Hematopoietic multipotent progenitor cell treated with erythropoietin and hydrocortisone succinate and interleukin-3 and kit ligand, for 17 days (in vitro differentiated cells): ENCODE measurements around the gene MPZL1.

Source experiments
- DNase-seq: peaks from one replicate; pipeline ENCODE4 v3.0.0-alpha.2; 2015; ENCODE audit warnings: low spot score

Gene MPZL1

DNA sequence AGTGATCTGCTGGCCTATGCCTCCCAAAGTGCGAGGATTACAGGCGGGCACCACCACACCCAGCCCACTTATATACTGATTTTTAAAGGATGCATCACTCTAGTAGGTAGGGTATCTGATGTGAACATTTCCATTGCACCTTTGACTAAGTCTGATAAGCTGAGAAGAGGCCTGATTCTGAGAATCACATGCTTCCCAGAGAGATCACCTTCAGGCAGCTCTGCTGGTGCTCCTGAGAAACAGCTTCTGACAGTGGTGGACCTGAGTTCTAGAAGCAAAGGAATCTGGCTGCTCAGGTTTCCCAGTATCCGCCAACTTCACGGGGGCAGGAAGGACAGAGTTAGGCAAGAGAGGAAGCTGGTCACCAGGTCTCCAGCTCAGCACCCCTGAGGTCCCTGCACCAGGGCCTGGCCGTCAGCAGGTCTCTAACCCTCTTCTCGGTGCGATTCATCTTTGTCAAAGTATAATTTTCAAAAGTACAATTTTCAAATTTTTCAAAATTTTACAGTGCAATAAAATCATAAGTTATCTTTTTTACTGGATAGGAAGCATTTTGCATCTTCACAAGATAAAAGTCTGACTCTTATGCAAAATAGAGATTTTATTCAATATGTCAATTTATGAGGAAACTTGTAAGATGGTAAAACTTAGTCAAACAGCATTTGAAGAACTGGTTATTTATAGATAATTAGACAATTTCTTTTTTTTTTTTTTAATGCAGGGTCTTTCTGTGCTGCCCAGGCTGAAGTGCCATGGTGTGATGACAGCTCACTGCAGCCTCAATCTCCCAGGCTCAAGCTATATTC lies 25.8 kb upstream of the MPZL1 start:
- DNase-seq = no peak

DNA sequence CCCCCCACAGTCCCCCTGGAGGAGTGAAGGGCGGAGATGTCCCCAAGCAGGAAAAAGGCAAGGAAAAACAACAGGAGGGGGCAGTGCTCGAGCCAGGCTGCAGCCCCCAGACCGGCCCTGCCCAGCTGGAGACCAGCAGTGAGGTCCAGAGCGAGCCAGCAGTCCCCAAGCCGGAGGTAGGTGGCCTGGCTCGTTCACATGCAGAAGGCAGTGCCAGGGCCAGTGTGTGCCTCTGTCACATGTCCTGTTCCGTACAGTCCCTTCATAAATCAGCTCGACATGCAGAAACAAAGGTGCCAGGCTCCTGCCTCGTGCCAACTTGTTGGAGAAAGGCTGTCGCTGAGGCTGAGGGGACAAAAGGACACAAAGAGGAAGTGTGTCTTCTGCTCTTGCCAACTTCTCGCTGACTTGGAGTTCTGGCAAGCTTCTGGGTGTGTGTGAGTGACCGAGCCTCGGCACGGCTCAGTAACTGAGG lies 24.1 kb upstream of the MPZL1 start:
- DNase-seq = no peak

DNA sequence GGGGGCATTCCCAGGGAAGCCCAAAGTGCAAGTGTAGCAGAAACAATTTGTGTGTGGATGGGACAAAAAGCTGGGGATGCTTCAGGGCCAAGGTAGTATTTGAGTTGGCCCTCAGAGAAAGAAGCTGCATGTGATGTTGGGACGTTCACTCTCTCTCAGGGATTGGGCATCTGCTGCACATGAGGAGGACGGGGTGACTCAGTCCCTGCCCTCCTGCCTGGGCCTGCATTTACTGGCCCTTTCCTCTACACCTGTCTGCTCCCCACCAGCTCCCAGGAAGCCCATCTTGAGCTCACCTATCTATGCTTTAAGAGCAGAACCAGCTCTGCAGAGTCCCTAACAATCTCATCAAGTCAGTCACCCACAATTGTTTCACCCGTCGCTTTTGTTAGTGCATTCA lies 23.5 kb upstream of the MPZL1 start:
- no peak for DNase-seq

DNA sequence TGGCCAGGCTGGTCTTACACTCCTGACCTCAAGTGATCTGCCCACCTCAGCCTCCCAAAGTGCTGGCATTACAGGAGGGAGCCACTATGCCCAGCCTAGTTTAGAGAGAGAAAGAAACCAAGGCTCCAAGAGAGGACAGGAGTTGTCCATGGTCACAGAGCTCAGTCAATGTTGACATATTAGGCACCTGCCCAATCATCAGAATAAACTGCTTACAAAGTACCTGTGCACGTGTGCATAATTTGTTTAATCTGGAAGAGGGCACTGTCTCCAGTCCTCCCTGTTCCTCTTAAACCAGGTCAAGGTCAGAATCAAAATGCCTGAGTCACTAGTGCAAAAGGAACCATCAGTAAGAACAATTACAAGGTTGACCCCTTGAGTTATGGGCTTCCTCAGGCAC lies 20.3 kb upstream of the MPZL1 start:
- no peak for DNase-seq

DNA sequence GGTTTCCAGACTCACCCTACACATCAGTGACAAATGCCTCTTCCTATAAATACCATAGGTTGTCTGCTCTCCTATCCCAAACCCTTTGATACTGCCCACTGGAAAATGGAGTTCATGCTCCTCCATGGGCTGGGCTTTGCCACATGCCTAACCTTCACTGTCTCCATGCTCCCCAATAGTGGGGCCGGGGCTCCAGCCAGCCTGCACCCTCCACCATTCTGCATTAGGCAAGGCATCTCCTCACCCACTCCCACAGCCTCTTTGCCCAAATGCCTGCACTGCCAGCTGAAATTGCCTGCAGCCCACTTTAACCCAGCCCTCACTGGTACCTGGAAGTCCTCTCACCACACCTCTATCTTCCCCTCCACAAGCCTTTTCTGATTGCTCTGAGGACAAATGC lies 18.2 kb upstream of the MPZL1 start:
- DNase-seq = no peak

DNA sequence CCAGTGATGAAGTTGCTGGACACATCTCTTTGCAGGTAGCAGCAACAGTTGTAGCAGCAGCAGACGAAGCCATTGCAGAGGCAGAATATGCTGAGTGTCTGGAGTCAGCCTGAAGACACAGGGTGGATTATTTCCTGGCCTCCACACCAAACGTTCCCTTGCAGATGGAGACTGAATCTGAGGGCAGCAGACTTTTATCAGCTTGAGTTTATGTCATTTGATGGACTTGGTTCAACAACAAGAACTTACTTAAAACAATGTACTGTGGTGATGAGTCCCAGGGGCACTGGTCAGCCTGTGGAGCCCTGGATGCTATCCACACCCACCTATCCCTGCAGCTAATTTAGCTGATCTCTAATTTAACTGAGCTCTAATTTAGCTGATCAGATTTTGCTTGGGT lies 17.1 kb upstream of the MPZL1 start:
- no peak for DNase-seq

DNA sequence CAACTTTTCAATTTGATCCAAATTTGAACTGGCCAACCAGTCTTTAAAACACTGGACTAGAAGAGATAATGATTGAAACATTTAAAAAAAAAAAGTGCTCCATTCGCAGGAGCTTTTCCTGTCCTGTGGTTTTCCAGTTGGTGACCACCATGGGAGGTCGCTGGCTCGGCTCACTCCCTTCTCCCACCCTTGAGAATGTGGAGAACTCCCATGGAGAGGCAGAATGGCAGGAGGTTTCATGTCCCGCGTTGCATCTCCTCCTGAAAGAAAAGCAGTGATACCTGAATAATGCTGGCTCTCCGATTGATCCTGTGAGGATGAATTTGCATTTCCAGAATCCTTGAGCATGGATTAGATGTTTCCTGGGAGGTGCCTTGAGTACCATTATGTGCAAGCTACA lies 16.5 kb upstream of the MPZL1 start:
- no peak for DNase-seq

DNA sequence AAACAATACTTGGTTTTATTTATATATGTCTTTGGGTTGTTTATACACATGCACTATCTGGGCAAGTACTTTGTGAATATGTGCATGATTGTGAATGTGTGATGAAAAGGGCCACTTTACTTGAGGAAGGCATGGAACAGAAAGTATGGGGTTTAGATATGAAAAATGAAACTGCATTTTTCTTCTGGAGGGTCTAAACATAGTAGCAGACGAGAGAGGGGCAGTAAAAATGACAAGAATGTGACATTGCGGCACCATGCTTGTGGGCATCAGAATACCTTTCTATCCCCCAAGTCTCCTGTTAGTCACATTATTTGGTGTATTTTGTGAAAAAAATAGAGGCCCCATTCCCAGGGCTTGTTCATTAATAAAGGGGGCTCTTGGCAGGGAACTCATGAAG lies 15.4 kb upstream of the MPZL1 start:
- DNase-seq = no peak

DNA sequence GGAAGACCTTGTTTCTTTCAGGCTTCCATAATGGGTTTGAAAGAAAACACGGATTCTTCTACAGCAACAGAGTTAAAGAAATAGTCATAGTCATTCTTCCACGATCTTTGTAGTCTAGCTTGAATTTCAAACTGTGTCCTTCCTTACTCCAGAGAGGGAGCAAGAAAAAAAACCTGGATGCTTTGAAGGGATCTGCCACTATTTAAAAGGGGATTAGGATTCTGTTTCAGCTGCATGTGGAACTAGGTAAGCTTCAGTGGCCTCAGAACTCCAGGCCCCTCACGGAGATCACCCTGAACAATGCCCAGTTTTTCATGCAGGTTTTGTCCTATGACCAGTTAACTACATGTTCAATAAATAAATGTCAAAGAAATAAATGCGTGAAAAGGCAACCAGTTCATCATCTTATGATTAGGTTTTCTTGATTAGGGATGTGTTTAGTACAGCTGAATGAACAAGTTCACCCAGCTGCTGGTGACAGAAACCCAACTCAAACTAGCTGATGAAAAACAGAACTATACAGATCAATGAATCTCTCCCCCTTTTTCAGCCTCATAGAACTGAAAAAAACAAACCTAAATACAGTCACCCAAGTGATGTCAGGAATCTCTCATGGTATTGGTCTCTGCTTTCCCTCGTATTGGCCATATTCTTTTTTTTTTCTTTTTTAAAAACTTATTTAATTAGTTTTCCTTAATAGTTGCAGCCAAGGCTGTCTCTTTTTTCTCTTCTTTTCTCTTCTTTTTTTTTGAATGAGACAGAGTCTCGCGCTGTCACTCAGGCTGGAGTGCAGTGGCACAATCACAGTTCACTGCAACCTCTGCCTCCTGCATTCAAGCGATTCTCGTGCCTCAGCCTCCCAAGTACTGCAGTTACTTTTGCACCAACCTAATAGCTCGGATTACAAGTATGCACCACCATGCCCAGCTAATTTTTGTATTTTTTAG lies 14.6 kb upstream of the MPZL1 start:
- no peak for DNase-seq

DNA sequence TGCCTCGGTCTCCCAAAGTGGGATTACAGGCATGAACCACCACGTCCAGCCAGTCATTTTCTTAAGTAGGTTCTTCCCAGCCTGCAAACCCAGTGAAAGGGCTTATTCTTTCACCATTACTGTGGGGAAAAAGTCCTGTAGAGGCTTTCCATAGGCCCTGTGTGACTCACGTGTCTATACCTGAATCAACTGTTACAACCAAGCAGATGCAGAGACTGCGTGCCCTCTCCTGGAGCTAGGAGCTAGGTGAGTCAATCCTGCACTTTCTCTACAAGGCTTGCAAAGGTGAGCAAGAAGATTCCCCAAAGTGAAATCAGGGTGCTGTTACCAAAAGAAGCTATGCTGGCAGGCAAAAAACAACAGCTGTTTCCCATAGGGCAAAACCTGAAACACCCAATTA lies 13.8 kb upstream of the MPZL1 start:
- no peak for DNase-seq

DNA sequence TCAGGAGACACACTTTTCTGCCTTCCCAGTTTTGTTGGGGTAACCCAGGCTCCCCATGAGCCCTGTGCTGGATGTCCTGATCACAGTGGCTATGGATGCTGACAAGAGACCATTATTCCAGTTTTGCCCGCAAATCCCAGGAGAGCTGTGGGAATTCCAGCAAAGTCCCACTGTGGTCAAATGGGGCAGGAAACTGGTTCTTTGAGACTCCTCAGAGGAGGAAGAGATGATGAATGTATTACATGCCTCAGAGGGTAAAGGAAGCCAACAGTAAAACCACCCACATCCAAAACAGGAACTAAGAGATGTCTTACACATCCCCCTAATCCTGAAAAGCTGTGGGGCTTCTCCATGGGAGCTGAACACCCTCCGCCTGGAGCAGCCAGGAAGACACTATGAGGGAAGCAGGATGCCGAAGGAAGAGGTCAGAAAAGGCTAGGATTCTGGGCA lies 12.8 kb upstream of the MPZL1 start:
- no peak for DNase-seq

DNA sequence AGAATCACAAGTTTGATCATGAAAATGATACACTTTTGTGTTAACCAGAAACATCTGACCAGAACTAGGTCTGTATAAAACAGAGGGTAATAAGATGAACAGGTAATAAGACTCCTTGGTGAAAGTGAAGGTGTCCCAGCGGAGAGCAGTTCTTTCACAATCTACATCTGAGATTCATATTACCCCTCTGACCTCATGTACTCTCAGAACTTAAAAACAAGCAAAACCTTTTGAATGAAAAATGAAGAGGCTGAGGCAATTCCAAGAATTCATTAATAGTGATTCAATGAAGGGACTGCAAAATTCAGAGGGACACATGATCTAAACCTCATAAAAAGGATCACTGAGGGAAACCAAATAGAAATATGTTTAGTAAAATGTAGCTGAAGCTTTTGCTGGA lies 10.9 kb upstream of the MPZL1 start:
- no peak for DNase-seq

DNA sequence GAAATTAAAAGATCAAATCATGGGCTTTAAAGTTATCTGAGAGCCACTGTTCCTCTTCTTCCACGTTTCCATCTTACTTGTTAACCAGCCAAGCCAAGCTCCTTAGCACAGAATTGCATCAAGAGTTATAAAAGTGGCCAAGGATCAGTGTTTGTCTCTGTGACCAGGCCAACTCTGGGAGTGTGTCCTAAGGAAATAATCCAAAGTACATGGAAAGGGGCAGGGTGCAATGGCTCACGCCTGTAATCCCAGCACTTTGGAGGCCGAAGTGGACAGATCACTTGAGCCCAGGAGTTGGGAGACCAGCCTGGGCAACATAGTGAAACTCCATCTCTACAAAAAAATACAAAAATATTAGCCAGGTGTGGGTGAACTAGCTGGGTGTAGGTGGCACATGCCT lies 10.0 kb upstream of the MPZL1 start:
- no peak for DNase-seq

DNA sequence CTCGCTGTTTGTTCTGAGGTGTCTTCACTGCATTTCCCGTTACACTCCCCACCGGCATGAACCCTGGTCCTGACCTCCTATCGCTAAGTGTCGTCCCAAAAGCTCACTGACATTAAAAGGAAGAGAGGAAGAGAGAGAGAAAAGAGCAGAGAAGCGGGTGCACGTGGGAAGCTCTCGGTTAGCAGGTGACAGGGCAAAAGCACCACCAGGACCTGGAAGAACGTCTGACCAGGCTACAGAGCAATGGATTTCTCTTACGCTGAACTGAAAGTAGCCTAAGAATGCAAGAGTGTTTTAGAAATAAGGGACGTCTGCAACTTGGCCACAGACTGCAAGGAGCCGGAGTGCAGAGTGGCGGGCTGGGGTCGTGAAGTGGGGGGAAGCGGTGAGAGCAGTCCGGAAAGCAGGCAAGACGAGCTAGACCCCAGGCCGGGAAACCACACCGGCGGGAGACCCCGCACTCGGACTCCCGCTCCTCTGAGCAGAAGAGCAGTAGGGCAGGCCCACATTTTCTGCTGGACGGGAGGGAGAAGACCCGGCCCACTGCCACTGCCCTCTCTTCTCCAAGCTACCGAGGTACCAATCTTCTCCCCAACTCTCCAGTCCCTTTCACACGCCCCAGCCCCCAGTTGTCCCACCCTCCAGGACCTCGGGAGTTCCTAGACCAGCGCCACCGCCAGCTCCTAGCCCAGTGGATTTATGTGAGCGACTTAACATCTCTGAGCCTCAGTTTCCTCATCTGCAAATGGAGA lies 8.3 kb upstream of the MPZL1 start:
- DNase-seq = no peak

DNA sequence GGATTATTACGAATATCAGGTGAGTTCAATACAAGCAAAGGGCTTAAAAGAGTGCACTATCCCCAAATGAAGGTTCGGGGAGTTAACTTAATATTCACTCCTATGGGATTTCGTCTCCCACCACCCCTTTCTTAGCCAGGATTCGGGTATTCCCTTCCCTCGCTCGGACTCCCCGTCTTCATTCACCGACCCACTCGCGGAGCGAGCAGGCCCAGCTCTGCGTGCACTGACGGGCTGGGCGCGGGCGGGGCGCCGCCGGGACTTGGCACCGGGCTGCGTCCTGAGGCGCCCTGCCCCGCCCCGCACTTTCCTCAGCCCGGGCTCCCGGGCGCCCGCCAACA lies 7.7 kb upstream of the MPZL1 start:
- no peak for DNase-seq

DNA sequence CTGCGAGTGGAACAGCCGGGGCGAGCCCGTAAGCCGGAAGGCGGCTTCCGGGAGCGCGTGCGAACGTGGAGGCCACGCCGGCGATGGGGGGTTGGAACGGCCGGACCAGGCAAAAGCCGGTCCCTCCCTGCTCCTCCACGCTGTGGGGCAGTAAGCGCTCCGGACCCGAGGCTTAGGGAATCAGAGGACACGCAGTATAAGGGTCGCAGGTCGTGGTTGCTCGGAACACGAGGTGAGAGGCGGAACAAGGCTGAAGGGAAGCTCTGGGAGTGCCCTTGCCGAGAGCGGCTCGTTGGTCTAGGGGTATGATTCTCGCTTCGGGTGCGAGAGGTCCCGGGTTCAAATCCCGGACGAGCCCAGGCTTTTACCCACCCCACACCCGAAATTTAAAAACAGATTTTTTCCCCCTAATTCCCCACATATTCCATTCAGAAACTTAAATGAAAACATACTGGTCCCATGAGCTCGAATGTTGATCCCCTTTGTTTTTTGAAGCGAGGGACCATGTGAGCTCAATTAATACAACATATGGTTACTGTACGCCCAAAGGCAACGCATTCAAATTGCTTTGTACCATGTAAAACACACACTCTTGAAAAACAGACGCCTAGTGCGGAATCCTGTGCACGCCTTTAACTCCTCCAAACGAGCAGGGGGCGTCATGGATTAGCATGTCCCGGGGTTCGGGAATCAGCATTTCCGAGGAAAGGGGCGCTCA lies 7.2 kb upstream of the MPZL1 start:
- DNase-seq = peak; percentile 91

DNA sequence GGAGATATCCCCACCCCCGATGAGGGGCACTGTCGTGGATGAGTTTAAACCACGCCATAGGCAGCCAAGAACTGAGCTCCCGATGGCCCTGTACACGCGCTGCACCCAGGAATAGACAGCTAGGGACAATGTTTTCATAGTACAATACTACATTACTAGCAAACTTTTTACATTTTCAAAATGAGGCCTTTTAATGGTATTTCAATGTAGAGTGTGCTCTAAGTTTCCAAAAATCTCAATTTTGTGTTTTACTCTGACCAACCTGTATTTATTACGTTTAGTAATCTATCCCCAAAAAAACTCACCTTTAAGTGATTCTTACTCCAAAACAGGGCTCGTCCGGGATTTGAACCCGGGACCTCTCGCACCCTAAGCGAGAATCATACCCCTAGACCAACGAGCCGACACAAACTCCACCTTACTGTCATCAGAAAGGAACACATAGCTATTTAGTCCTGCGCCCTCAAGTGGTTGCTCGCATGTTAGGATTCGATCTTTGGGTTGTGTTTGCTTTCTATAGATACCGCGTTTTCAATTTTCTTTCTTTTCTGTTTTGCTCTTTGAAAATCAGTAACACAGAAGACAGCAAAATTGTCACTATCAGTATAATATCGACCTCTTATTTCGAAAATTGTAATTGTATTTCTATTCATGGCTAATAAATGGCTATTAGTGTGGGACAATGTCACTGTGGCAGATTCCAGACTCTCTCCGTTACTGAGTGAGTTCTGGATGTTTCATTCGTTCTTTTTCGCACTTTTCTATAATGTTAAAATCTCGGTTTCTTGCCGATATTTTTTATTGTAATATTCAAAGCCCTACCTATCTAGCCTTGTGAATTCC lies 6.4 kb upstream of the MPZL1 start:
- peak; percentile 96 for DNase-seq

DNA sequence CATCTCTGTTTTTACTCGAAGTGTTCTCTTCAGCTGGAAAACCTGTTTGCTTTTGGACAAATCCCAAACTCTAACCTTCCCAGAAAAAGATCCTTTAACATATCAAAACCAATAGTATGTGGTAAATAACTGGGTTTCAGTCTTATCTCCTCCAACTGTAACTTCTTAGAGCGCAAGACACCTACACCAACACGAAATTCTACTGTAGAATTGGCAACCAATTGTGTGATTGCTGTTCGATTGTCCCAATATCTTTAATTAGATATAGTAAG lies 5.8 kb upstream of the MPZL1 start:
- peak; percentile 60 for DNase-seq

DNA sequence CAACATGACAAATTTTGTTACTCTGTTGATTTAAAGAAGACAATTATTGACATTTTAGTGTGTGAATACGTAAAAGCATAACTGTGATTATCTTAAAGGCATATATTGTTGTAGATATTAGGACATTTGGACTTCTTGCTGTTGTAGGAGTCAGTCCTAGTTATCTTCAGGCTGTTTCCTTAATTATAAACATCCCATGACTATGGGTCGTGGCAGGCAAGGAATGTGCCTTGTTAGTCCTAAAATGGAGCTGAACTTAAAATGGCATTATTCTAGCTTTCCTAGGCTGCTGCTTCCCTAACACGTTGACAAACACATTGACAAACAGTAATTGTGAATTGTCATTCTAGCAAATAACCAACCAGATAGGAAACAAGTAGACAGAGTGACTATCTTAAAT lies 4.4 kb upstream of the MPZL1 start:
- no peak for DNase-seq

DNA sequence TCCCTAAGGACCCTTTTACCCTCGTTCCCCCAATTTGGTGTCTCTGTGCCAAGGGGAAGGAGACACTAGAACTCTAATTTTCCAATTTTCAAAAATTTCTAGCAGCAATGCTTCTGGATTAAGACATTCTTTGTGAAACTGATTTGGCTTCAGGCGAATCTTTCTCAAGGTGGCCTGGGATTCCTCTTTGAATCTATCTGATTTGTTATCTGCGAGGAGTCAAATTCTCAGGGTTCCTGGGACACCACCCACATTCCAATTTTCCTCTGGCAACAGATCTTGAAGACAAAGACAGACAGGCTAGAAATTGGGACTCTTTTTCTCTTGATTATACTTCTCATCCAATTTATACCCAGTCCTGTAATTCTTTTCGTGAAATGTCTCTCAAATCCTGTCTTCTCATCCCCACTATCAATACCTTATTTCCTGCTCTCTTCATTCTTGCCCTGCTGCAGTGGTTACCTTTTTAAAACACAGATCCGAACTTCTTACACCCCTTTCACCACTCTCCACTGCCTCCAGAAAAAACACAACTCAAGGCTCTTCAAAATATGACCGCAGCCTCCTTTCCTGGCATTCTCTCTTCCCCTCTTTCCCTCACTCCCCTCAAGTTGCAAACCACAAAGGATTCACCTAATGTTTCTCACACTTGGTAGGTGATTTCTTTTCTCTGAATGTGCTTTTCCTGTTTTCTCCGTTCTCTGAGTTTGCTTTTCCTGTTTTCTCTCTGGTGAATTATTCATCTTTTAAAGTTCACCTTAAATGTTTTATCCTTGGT lies 2.7 kb upstream of the MPZL1 start:
- DNase-seq = no peak
